Measurements from ENCODE around the gene AAR2.

AAR2 gene

GRCh38 chr20:36303831-36304230, 67.6 kb downstream of the AAR2 start:
- H3K27me3 ChIP-seq (replicated peaks), result peaks cover 66% of the 10 kb centered on the region
- in situ Hi-C loops (cut with HindIII; ENCODE audit: low pct_ligation_motif_present, low sequenced_read_pairs), result no loop called here
- DNase-seq, result no peak
- H3K36me3 ChIP-seq (replicated peaks), result no peaks in the 10 kb centered on the region
- TF ChIP-seq CTCF (IDR thresholded peaks at IDR 0.05; ENCODE audit: low read depth, low read length, missing control alignments), result no peak
- H3K4me3 ChIP-seq (ENCODE audit: low read depth, low read length), result no peak overlapping the region
- H3K27ac ChIP-seq, result no peak overlapping the region

GRCh38 chr20:36304786-36305495, 68.7 kb downstream of the AAR2 start:
- in situ Hi-C loops (cut with HindIII; ENCODE audit: low pct_ligation_motif_present, low sequenced_read_pairs), result no loop called here
- H3K4me3 ChIP-seq (ENCODE audit: low read depth, low read length), result no peak overlapping the region
- no peak for DNase-seq
- H3K36me3 ChIP-seq (replicated peaks), result no peaks in the 10 kb centered on the region
- peaks cover 69% of the 10 kb centered on the region for H3K27me3 ChIP-seq (replicated peaks)
- TF ChIP-seq CTCF (IDR thresholded peaks at IDR 0.05; ENCODE audit: low read depth, low read length, missing control alignments), result no peak
- H3K27ac ChIP-seq, result no peak overlapping the region

DNA sequence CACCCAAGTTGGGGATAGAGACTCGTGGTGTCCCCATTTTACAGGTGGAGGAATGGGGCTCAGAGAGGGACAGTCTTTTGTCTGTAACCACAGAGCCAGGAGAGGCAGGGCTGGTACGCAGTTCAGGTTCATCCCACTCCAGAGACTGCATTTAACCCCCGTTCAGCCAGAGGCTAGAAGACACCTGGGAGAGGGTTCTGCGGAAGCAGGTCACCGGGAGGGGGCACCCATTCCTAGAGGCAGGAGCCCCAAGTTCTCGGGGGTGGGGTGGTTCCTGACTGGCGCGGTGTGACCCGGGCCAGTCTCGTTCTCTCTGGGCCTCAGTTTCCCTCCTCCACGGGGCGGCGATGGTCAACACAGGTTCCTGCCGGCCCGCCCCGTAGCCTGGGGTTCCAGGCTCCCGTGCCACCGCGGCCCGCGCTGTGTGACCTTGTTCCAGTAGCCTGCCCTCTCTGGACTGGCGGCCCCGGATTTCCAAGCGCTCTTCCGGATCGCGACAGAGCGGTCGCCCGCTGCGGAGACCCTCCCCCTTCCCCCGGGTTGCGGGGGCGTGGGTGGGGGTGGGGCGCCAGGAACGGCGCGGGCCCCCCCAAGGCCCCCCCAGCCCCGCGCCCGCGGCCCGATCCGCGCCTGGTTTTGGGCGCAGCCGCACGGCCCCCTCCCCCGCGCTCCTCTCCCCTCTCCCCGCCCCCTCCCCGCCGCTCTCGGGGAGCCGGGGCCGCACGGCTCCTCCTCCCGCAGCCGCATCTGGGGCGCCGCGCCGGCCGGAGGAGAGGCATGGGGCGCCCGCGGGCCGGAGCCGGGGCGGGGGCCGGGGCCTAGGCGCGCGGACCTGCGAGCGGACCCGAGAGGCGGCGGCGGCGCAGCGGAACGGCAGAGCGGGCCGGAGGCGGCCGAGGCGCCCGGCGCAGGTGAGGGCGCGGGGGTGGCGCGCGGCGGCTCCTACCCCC, 69.6 kb downstream of the AAR2 start, which contains the start of gene DLGAP4:
TSS of gene DLGAP4 (plus strand) at position 738 of the 950 bp plus-strand sequence. CDS start 125,379 bp downstream, outside the sequence.
- H3K36me3 ChIP-seq (replicated peaks), result no peaks in the 10 kb centered on the region
- H3K27ac ChIP-seq, result no peak within 1 kb of the TSS
- no peak for DNase-seq
- no peak within 1 kb of the TSS for H3K4me3 ChIP-seq (ENCODE audit: low read depth, low read length)
- in situ Hi-C loops (cut with HindIII; ENCODE audit: low pct_ligation_motif_present, low sequenced_read_pairs), result no loop called here
- no peak for TF ChIP-seq CTCF (IDR thresholded peaks at IDR 0.05; ENCODE audit: low read depth, low read length, missing control alignments)
- H3K27me3 ChIP-seq (replicated peaks), result peaks cover 70% of the 10 kb centered on the region
